ENCODE results near the gene MACROD1. TPM values are rescaled to one million over a fixed set of nuclear protein-coding genes. Genes with fewer than 3 reads are reported as not detected.

Gene MACROD1
- total and polyA plus RNA-seq, 2 experiments from 2014 or later = 21.2 to 29.8 TPM

- H3K36me3 ChIP-seq (replicated peaks; ENCODE audit: insufficient read depth, low read depth) = no peaks in the 10 kb centered on the region
- H3K4me3 ChIP-seq = no peak overlapping the region
- H3K9me2 ChIP-seq (replicated peaks; ENCODE audit: insufficient read depth) = no peaks in the 10 kb centered on the region
- peak; percentile 88 for DNase-seq (ENCODE audit: low spot score)
- TF ChIP-seq CTCF (IDR thresholded peaks at IDR 0.05; ENCODE audit: poor library complexity) (no peak), EZH2phosphoT487 (IDR thresholded peaks at IDR 0.05; ENCODE audit: low read depth, severe bottlenecking, unreplicated experiment) (no peak)
- peaks cover 21% of the 10 kb centered on the region for H4K20me1 ChIP-seq (ENCODE audit: insufficient read depth, poor library complexity, severe bottlenecking)
- no peak overlapping the region for H2AFZ ChIP-seq
- H3K79me2 ChIP-seq = no peaks in the 10 kb centered on the region
- WGBS (ENCODE audit: low lambda C conversion rate, missing lambda C conversion rate) = 4% methylated on average over 5 of the region's 59 CpGs
- H3K27me3 ChIP-seq = no peaks in the 10 kb centered on the region
- H3K27ac ChIP-seq = no peak overlapping the region
- no peaks in the 10 kb centered on the region for H3K9me3 ChIP-seq (ENCODE audit: low read depth)
- peaks cover 34% of the 10 kb centered on the region for H3K4me1 ChIP-seq (ENCODE audit: insufficient read depth)
- peak overlapping the region; percentile 90 for H3K4me2 ChIP-seq
These were observed 166.4 kb downstream of the MACROD1 start for GRCh38 chr11:63999349-64000025.

- TF ChIP-seq CTCF (IDR thresholded peaks at IDR 0.05; ENCODE audit: poor library complexity) (no peak), EZH2 (IDR thresholded peaks at IDR 0.05; ENCODE audit: borderline replicate concordance) (no peak), EZH2phosphoT487 (IDR thresholded peaks at IDR 0.05; ENCODE audit: low read depth, severe bottlenecking, unreplicated experiment) (no peak)
- H3K36me3 ChIP-seq (replicated peaks; ENCODE audit: insufficient read depth, low read depth) = no peaks in the 10 kb centered on the region
- no peak overlapping the region for H3K27ac ChIP-seq
- H3K79me2 ChIP-seq = no peaks in the 10 kb centered on the region
- H3K9me2 ChIP-seq (replicated peaks; ENCODE audit: insufficient read depth) = no peaks in the 10 kb centered on the region
- H3K4me2 ChIP-seq = peak overlapping the region; percentile 90
- 63% methylated on average over 24 of the region's 54 CpGs for WGBS (ENCODE audit: low lambda C conversion rate, missing lambda C conversion rate)
- DNase-seq (ENCODE audit: low spot score) = no peak
- H3K4me3 ChIP-seq = no peak overlapping the region
- H3K27me3 ChIP-seq = no peaks in the 10 kb centered on the region
- H2AFZ ChIP-seq = no peak overlapping the region
- H4K20me1 ChIP-seq (ENCODE audit: insufficient read depth, poor library complexity, severe bottlenecking) = peaks cover 23% of the 10 kb centered on the region
- H3K9me3 ChIP-seq (ENCODE audit: low read depth) = no peaks in the 10 kb centered on the region
- H3K4me1 ChIP-seq (ENCODE audit: insufficient read depth) = peaks cover 34% of the 10 kb centered on the region
These were observed 167.2 kb downstream of the MACROD1 start for GRCh38 chr11:63998558-63999348.

GRCh38 chr11:63997801-63998337 lies 168.0 kb downstream of the MACROD1 start:
- no peaks in the 10 kb centered on the region for H3K79me2 ChIP-seq
- no peak overlapping the region for H2AFZ ChIP-seq
- H3K4me2 ChIP-seq = no peak overlapping the region
- H3K9me3 ChIP-seq (ENCODE audit: low read depth) = no peaks in the 10 kb centered on the region
- no peaks in the 10 kb centered on the region for H3K36me3 ChIP-seq (replicated peaks; ENCODE audit: insufficient read depth, low read depth)
- H3K4me1 ChIP-seq (ENCODE audit: insufficient read depth) = peaks cover 34% of the 10 kb centered on the region
- no peak for DNase-seq (ENCODE audit: low spot score)
- H3K9me2 ChIP-seq (replicated peaks; ENCODE audit: insufficient read depth) = no peaks in the 10 kb centered on the region
- no peak overlapping the region for H3K27ac ChIP-seq
- H4K20me1 ChIP-seq (ENCODE audit: insufficient read depth, poor library complexity, severe bottlenecking) = peaks cover 23% of the 10 kb centered on the region
- TF ChIP-seq EZH2phosphoT487 (IDR thresholded peaks at IDR 0.05; ENCODE audit: low read depth, severe bottlenecking, unreplicated experiment) (no peak), EZH2 (IDR thresholded peaks at IDR 0.05; ENCODE audit: borderline replicate concordance) (no peak), CTCF (IDR thresholded peaks at IDR 0.05; ENCODE audit: poor library complexity) (no peak)
- WGBS (ENCODE audit: low lambda C conversion rate, missing lambda C conversion rate) = 84% methylated on average over 7 of the region's 11 CpGs
- H3K27me3 ChIP-seq = no peaks in the 10 kb centered on the region
- H3K4me3 ChIP-seq = no peak overlapping the region

Measured in hepatocyte (in vitro differentiated cells).